Measurements from ENCODE around the gene MIER2.

The MIER2 gene

GRCh38 chr19:355134-355533 is 10.5 kb upstream of the MIER2 start:
- Histone ChIP-seq H3K9me3 (ENCODE audit: insufficient read depth, low read depth, low read length) (peaks cover 3% of the 10 kb centered on the region; the same call in 1 of the 2 replicates), H3K27me3 (ENCODE audit: insufficient read depth, low read length) (no peaks in the 10 kb centered on the region), H3K27ac (ENCODE audit: low read depth, low read length) (no peak overlapping the region), H3K36me3 (ENCODE audit: insufficient read depth, low read length) (no peaks in the 10 kb centered on the region), H3K4me3 (ENCODE audit: low read length) (no peak overlapping the region), H3K4me1 (ENCODE audit: insufficient read depth, low read length) (no peaks in the 10 kb centered on the region), H3K9ac (ENCODE audit: low read depth, low read length) (no peak overlapping the region)
- 79% methylated on average over 4 of the region's 4 CpGs for WGBS

GRCh38 chr19:351976-352625 is 7.5 kb upstream of the MIER2 start:
- no peaks in the 10 kb centered on the region for H3K36me3 ChIP-seq (ENCODE audit: insufficient read depth, low read length)
- 81% methylated on average over 19 of the region's 19 CpGs for WGBS
- no peaks in the 10 kb centered on the region for H3K4me1 ChIP-seq (ENCODE audit: insufficient read depth, low read length)
- H3K27ac ChIP-seq (ENCODE audit: low read depth, low read length): no peak overlapping the region
- H3K4me3 ChIP-seq (ENCODE audit: low read length): no peak overlapping the region
- H3K9me3 ChIP-seq (ENCODE audit: insufficient read depth, low read depth, low read length): peaks cover 3% of the 10 kb centered on the region; the same call in 1 of the 2 replicates
- H3K27me3 ChIP-seq (ENCODE audit: insufficient read depth, low read length): no peaks in the 10 kb centered on the region
- no peak overlapping the region for H3K9ac ChIP-seq (ENCODE audit: low read depth, low read length)

GRCh38 chr19:347946-348861 is 3.6 kb upstream of the MIER2 start:
- Histone ChIP-seq H3K9me3 (ENCODE audit: insufficient read depth, low read depth, low read length) (no peaks in the 10 kb centered on the region), H3K36me3 (ENCODE audit: insufficient read depth, low read length) (no peaks in the 10 kb centered on the region), H3K27me3 (ENCODE audit: insufficient read depth, low read length) (peaks cover 10% of the 10 kb centered on the region; the same call in 1 of the 2 replicates), H3K4me1 (ENCODE audit: insufficient read depth, low read length) (0 out of 2 replicates have a peak, but pooled peaks cover 2% of the 10 kb centered on the region), H3K9ac (ENCODE audit: low read depth, low read length) (no peak overlapping the region), H3K27ac (ENCODE audit: low read depth, low read length) (no peak overlapping the region), H3K4me3 (ENCODE audit: low read length) (no peak overlapping the region)
- 83% methylated on average over 26 of the region's 26 CpGs for WGBS

- 92% methylated on average over 23 of the region's 23 CpGs for WGBS
- H3K4me1 ChIP-seq (ENCODE audit: insufficient read depth, low read length): peaks cover 5% of the 10 kb centered on the region; the same call in 1 of the 2 replicates
- peaks cover 10% of the 10 kb centered on the region; the same call in 1 of the 2 replicates for H3K27me3 ChIP-seq (ENCODE audit: insufficient read depth, low read length)
- no peaks in the 10 kb centered on the region for H3K9me3 ChIP-seq (ENCODE audit: insufficient read depth, low read depth, low read length)
- H3K27ac ChIP-seq (ENCODE audit: low read depth, low read length): no peak overlapping the region
- peak overlapping the region; percentile 51; the same call in 1 of the 2 replicates for H3K9ac ChIP-seq (ENCODE audit: low read depth, low read length)
- H3K4me3 ChIP-seq (ENCODE audit: low read length): peak overlapping the region; percentile 53
- H3K36me3 ChIP-seq (ENCODE audit: insufficient read depth, low read length): peaks cover 13% of the 10 kb centered on the region
Measured at GRCh38 chr19:345320-345879, 804 bp upstream of the MIER2 start.

GRCh38 chr19:343941-344624 is 513 bp downstream of the MIER2 start:
- H3K9me3 ChIP-seq (ENCODE audit: insufficient read depth, low read depth, low read length): no peaks in the 10 kb centered on the region
- H3K4me1 ChIP-seq (ENCODE audit: insufficient read depth, low read length): peaks cover 5% of the 10 kb centered on the region; the same call in 1 of the 2 replicates
- peaks cover 10% of the 10 kb centered on the region; the same call in 1 of the 2 replicates for H3K27me3 ChIP-seq (ENCODE audit: insufficient read depth, low read length)
- H3K36me3 ChIP-seq (ENCODE audit: insufficient read depth, low read length): peaks cover 22% of the 10 kb centered on the region
- H3K4me3 ChIP-seq (ENCODE audit: low read length): peak overlapping the region; percentile 77
- under 1% methylated on average over 57 of the region's 70 CpGs for WGBS
- peak overlapping the region; percentile 50; the same call in 1 of the 2 replicates for H3K27ac ChIP-seq (ENCODE audit: low read depth, low read length)
- peak overlapping the region; percentile 68 for H3K9ac ChIP-seq (ENCODE audit: low read depth, low read length)

GRCh38 chr19:343451-343931 is 1.1 kb downstream of the MIER2 start:
- H3K27me3 ChIP-seq (ENCODE audit: insufficient read depth, low read length): peaks cover 10% of the 10 kb centered on the region; the same call in 1 of the 2 replicates
- no peak overlapping the region for H3K27ac ChIP-seq (ENCODE audit: low read depth, low read length)
- H3K4me3 ChIP-seq (ENCODE audit: low read length): peak overlapping the region; percentile 77
- peak overlapping the region; percentile 68 for H3K9ac ChIP-seq (ENCODE audit: low read depth, low read length)
- peaks cover 5% of the 10 kb centered on the region; the same call in 1 of the 2 replicates for H3K4me1 ChIP-seq (ENCODE audit: insufficient read depth, low read length)
- H3K36me3 ChIP-seq (ENCODE audit: insufficient read depth, low read length): peaks cover 22% of the 10 kb centered on the region
- no peaks in the 10 kb centered on the region for H3K9me3 ChIP-seq (ENCODE audit: insufficient read depth, low read depth, low read length)
- 82% methylated on average over 19 of the region's 19 CpGs for WGBS

GRCh38 chr19:342801-343421 is 1.7 kb downstream of the MIER2 start:
- no peak overlapping the region for H3K27ac ChIP-seq (ENCODE audit: low read depth, low read length)
- peaks cover 10% of the 10 kb centered on the region; the same call in 1 of the 2 replicates for H3K27me3 ChIP-seq (ENCODE audit: insufficient read depth, low read length)
- WGBS: 90% methylated on average over 14 of the region's 14 CpGs
- H3K4me3 ChIP-seq (ENCODE audit: low read length): peak overlapping the region; percentile 77
- peaks cover 22% of the 10 kb centered on the region for H3K36me3 ChIP-seq (ENCODE audit: insufficient read depth, low read length)
- H3K4me1 ChIP-seq (ENCODE audit: insufficient read depth, low read length): peaks cover 5% of the 10 kb centered on the region; the same call in 1 of the 2 replicates
- no peak overlapping the region; the same call in 1 of the 2 replicates for H3K9ac ChIP-seq (ENCODE audit: low read depth, low read length)
- no peaks in the 10 kb centered on the region for H3K9me3 ChIP-seq (ENCODE audit: insufficient read depth, low read depth, low read length)

- peaks cover 5% of the 10 kb centered on the region; the same call in 1 of the 2 replicates for H3K4me1 ChIP-seq (ENCODE audit: insufficient read depth, low read length)
- no peaks in the 10 kb centered on the region for H3K9me3 ChIP-seq (ENCODE audit: insufficient read depth, low read depth, low read length)
- no peak overlapping the region for H3K9ac ChIP-seq (ENCODE audit: low read depth, low read length)
- peaks cover 10% of the 10 kb centered on the region; the same call in 1 of the 2 replicates for H3K27me3 ChIP-seq (ENCODE audit: insufficient read depth, low read length)
- H3K27ac ChIP-seq (ENCODE audit: low read depth, low read length): no peak overlapping the region
- no peak overlapping the region; the same call in 1 of the 2 replicates for H3K4me3 ChIP-seq (ENCODE audit: low read length)
- H3K36me3 ChIP-seq (ENCODE audit: insufficient read depth, low read length): peaks cover 22% of the 10 kb centered on the region
- 94% methylated on average over 10 of the region's 10 CpGs for WGBS
Measured at GRCh38 chr19:342128-342455, 2.5 kb downstream of the MIER2 start.

GRCh38 chr19:341386-342127 is 3.0 kb downstream of the MIER2 start:
- Histone ChIP-seq H3K27ac (ENCODE audit: low read depth, low read length) (no peak overlapping the region), H3K27me3 (ENCODE audit: insufficient read depth, low read length) (peaks cover 10% of the 10 kb centered on the region; the same call in 1 of the 2 replicates), H3K9ac (ENCODE audit: low read depth, low read length) (no peak overlapping the region), H3K4me3 (ENCODE audit: low read length) (no peak overlapping the region; the same call in 1 of the 2 replicates), H3K4me1 (ENCODE audit: insufficient read depth, low read length) (peaks cover 5% of the 10 kb centered on the region; the same call in 1 of the 2 replicates), H3K9me3 (ENCODE audit: insufficient read depth, low read depth, low read length) (no peaks in the 10 kb centered on the region), H3K36me3 (ENCODE audit: insufficient read depth, low read length) (peaks cover 22% of the 10 kb centered on the region)
- 90% methylated on average over 12 of the region's 12 CpGs for WGBS

All from HUES64 (cell line).